GM23338 (cell line): ENCODE results near the gene SNAP25. TPM values are rescaled to one million over a fixed set of nuclear protein-coding genes. Genes with fewer than 3 reads are reported as not detected.

Experiments
- ATAC-seq: fragments of 200-7000 bp; cut with Tn5 transposase; 3 replicates; pipeline ENCODE4 v1.9.1; 2020
- DNase-seq: peaks from one replicate; pipeline ENCODE4 v3.0.0-alpha.2; 2015; ENCODE audit warnings: low spot score
- H2AFZ ChIP-seq: fragments of 200-600 bp; sonication (generic); 2 replicates; pipeline ENCODE4 v1.8.0; 2016; ENCODE audit warnings: antibody characterized with exemption, mild to moderate bottlenecking, moderate library complexity
- H3F3A ChIP-seq: fragments of 200-600 bp; sonication (generic); replicated peaks from 2 replicates; pipeline ENCODE4 v1.8.0; 2017; ENCODE audit warnings: antibody characterized with exemption, mixed run types, low read depth
- H3K27ac ChIP-seq: fragments of 200-600 bp; sonication (generic); 2 replicates; pipeline ENCODE4 v1.6.1; 2016; ENCODE audit warnings: low read depth
- H3K27me3 ChIP-seq: fragments of 200-600 bp; sonication (generic); 2 replicates; pipeline ENCODE4 v1.8.0; 2016; ENCODE audit warnings: mild to moderate bottlenecking, mixed run types, moderate library complexity; ENCODE audit not compliant: insufficient read depth
- H3K36me3 ChIP-seq: fragments of 200-600 bp; sonication (generic); 2 replicates; pipeline ENCODE4 v1.8.0; 2016; ENCODE audit warnings: mild to moderate bottlenecking; ENCODE audit not compliant: insufficient read depth
- H3K4me1 ChIP-seq: fragments of 200-600 bp; sonication (generic); 2 replicates; pipeline ENCODE4 v1.8.0; 2016; ENCODE audit warnings: mild to moderate bottlenecking, moderate library complexity; ENCODE audit not compliant: insufficient read depth
- H3K4me2 ChIP-seq: fragments of 200-600 bp; sonication (generic); 2 replicates; pipeline ENCODE4 v1.7.1; 2017; ENCODE audit warnings: mixed run types
- H3K4me3 ChIP-seq: fragments of 200-600 bp; sonication (generic); 2 replicates; pipeline ENCODE4 v1.6.1; 2016; ENCODE audit warnings: mixed run types
- H3K79me2 ChIP-seq: fragments of 200-600 bp; sonication (generic); replicated peaks from 2 replicates; pipeline ENCODE4 v1.8.0; 2017; ENCODE audit warnings: mild to moderate bottlenecking; ENCODE audit not compliant: insufficient read depth
- H3K9me2 ChIP-seq: fragments of 200-600 bp; sonication (generic); 2 replicates; pipeline ENCODE4 v1.8.0; 2017; ENCODE audit not compliant: insufficient read depth
- H4K20me1 ChIP-seq: fragments of 200-600 bp; sonication (generic); replicated peaks from 2 replicates; pipeline ENCODE4 v1.8.0; 2017; ENCODE audit warnings: mild to moderate bottlenecking; ENCODE audit not compliant: insufficient read depth
- H3K27ac Mint-ChIP-seq: 2 replicates; pipeline ENCODE4 v1.8.0; 2020; ENCODE audit warnings: inconsistent platforms, mild to moderate bottlenecking, moderate library complexity, mixed read lengths
- H3K27me3 Mint-ChIP-seq: 3 replicates; pipeline ENCODE4 v1.8.0; 2022; ENCODE audit warnings: low read depth, mild to moderate bottlenecking, moderate library complexity, mixed read lengths, inconsistent platforms; ENCODE audit not compliant: insufficient read depth, poor library complexity
- H3K36me3 Mint-ChIP-seq: 3 replicates; pipeline ENCODE4 v1.8.0; 2021; ENCODE audit warnings: low read depth, mild to moderate bottlenecking, inconsistent platforms, moderate library complexity, mixed read lengths
- H3K4me1 Mint-ChIP-seq: 3 replicates; pipeline ENCODE4 v1.8.0; 2020; ENCODE audit warnings: mild to moderate bottlenecking, inconsistent platforms, mixed read lengths
- H3K4me3 Mint-ChIP-seq: 3 replicates; pipeline ENCODE4 v1.8.0; 2021; ENCODE audit warnings: moderate library complexity, mild to moderate bottlenecking, inconsistent platforms, mixed read lengths
- H3K9me3 Mint-ChIP-seq: 3 replicates; pipeline ENCODE4 v1.8.0; 2020; ENCODE audit warnings: moderate library complexity, mild to moderate bottlenecking, inconsistent platforms, mixed read lengths
- EZH2 ChIP-seq: fragments of 200-600 bp; sonication (generic); IDR thresholded peaks from one replicate; pipeline ENCODE4 v1.8.0; 2017; ENCODE audit warnings: antibody characterized with exemption, mild to moderate bottlenecking, low read depth; ENCODE audit not compliant: unreplicated experiment
- NANOG ChIP-seq: IDR thresholded peaks from 2 replicates; pipeline ENCODE4 v1.6.1; 2016; ENCODE audit warnings: antibody characterized with exemption, borderline replicate concordance
- POLR2AphosphoS5 ChIP-seq: IDR thresholded peaks from 2 replicates; pipeline ENCODE4 v1.6.1; 2016; ENCODE audit warnings: antibody characterized with exemption, low read depth
- STAT1 ChIP-seq: IDR thresholded peaks from one replicate; pipeline ENCODE4 v1.6.1; 2016; ENCODE audit warnings: antibody characterized with exemption; ENCODE audit not compliant: unreplicated experiment
- ZNF114 ChIP-seq: fragments of 250-450 bp; sonication (Bioruptor Pico); IDR thresholded peaks from 2 replicates; pipeline ENCODE4 v1.5.0; 2020; ENCODE audit warnings: mild to moderate bottlenecking, moderate library complexity
- ZNF462 ChIP-seq: fragments of 250-450 bp; sonication (Bioruptor Pico); IDR thresholded peaks from 2 replicates; pipeline ENCODE4 v1.5.0; 2020; ENCODE audit warnings: mild to moderate bottlenecking, moderate library complexity
- polyA plus RNA-seq: library from polyadenylated mRNA; unstranded; fragments of >200 nt; fragmentation: Nextera tagmentation; extraction: Ambion mirVana; gene quantifications from 2 replicates; pipeline ENCODE4 v1.2.1, GENCODE V29; 2016
- total RNA-seq: library from RNA; depleted of rRNA; stranded (reverse); fragments of >200 nt; shearing (Covaris generic); gene quantifications from 2 replicates; pipeline ENCODE4 v1.2.3, GENCODE V29; 2014

SNAP25 gene
- total and polyA plus RNA-seq, 2 experiments from 2014 or later, result 0.82 to 1.3 TPM

GRCh38 chr20:10322073-10323012 lies 103.7 kb downstream of the SNAP25 start:
- no peak for TF ChIP-seq ZNF462 (CRISPR knock-in tag)
- H3K27ac ChIP-seq, result no peak overlapping the region
- peaks cover 11% of the 10 kb centered on the region for H3K27me3 Mint-ChIP-seq
- H3K27ac Mint-ChIP-seq, result peak overlapping the region; percentile 24; the same call in 1 of the 2 replicates
- peaks cover 15% of the 10 kb centered on the region; the same call in 1 of the 2 replicates for H3K9me2 ChIP-seq
- no peak for DNase-seq
- H3K4me3 ChIP-seq, result no peak overlapping the region
- H3K4me3 Mint-ChIP-seq, result no peak overlapping the region
- no peaks in the 10 kb centered on the region for H3K27me3 ChIP-seq
- H4K20me1 ChIP-seq, result no peaks in the 10 kb centered on the region
- H3K36me3 ChIP-seq, result no peaks in the 10 kb centered on the region
- H3K9me3 Mint-ChIP-seq, result peaks cover 5% of the 10 kb centered on the region; the same call in 1 of the 3 replicates
- H3F3A ChIP-seq, result no peaks in the 10 kb centered on the region
- H3K4me1 ChIP-seq, result peaks cover 6% of the 10 kb centered on the region; the same call in 1 of the 2 replicates
- no peaks in the 10 kb centered on the region for H3K79me2 ChIP-seq
- no peak for ATAC-seq
- H3K4me2 ChIP-seq, result no peak overlapping the region
- peak overlapping the region; percentile 54; the same call in 1 of the 2 replicates for H2AFZ ChIP-seq
- H3K4me1 Mint-ChIP-seq, result peaks cover 14% of the 10 kb centered on the region
- no peaks in the 10 kb centered on the region for H3K36me3 Mint-ChIP-seq

- Histone ChIP-seq H3K36me3 (no peaks in the 10 kb centered on the region), H3K4me1 (peaks cover 7% of the 10 kb centered on the region), H3K9me2 (peaks cover 8% of the 10 kb centered on the region; the same call in 1 of the 2 replicates), H3K27ac (no peak overlapping the region), H3F3A (no peaks in the 10 kb centered on the region), H3K79me2 (no peaks in the 10 kb centered on the region), H3K4me3 (no peak overlapping the region), H3K27me3 (no peaks in the 10 kb centered on the region), H2AFZ (no peak overlapping the region), H3K4me2 (no peak overlapping the region), H4K20me1 (no peaks in the 10 kb centered on the region)
- ATAC-seq (peak; percentile 50; the same call in 2 of the 3 replicates), DNase-seq (no peak)
- Mint-ChIP-seq H3K36me3 (no peaks in the 10 kb centered on the region), H3K27me3 (peaks cover 13% of the 10 kb centered on the region), H3K9me3 (no peaks in the 10 kb centered on the region), H3K27ac (no peak overlapping the region), H3K4me3 (no peak overlapping the region), H3K4me1 (peaks cover 15% of the 10 kb centered on the region)
- TF ChIP-seq POLR2AphosphoS5 (no peak), STAT1 (no peak), EZH2 (no peak), NANOG (no peak), ZNF114 (CRISPR knock-in tag) (no peak)
Measured at GRCh38 chr20:10323729-10324128, 105.1 kb downstream of the SNAP25 start.
